ENCODE results near the gene OTC. TPM values are rescaled to one million over a fixed set of nuclear protein-coding genes. Genes with fewer than 3 reads are reported as not detected.

Gene OTC
- total RNA-seq, 1 donor from 2014 or later, result not detected

DNA sequence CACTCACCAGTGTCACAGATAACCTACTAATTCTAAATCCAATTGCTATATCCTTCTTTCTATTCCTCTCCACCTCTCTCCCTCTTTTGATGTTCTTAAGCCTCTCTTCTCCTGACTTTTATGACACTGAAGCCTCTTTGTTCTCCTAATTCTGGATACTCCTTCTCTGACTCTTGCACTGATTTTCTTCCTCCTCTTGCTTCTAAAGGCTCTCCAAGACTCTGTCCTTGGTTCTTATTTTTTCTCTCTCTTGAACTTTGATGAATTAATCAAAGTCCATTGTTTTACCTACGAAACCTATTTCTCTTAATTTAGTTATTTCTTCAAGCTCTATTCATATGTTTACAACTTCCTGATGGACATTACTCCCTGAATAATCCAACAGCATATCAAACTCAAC lies 113.3 kb downstream of the OTC start:
- TF ChIP-seq, protein P1, sequence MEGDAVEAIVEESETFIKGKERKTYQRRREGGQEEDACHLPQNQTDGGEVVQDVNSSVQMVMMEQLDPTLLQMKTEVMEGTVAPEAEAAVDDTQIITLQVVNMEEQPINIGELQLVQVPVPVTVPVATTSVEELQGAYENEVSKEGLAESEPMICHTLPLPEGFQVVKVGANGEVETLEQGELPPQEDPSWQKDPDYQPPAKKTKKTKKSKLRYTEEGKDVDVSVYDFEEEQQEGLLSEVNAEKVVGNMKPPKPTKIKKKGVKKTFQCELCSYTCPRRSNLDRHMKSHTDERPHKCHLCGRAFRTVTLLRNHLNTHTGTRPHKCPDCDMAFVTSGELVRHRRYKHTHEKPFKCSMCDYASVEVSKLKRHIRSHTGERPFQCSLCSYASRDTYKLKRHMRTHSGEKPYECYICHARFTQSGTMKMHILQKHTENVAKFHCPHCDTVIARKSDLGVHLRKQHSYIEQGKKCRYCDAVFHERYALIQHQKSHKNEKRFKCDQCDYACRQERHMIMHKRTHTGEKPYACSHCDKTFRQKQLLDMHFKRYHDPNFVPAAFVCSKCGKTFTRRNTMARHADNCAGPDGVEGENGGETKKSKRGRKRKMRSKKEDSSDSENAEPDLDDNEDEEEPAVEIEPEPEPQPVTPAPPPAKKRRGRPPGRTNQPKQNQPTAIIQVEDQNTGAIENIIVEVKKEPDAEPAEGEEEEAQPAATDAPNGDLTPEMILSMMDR (IDR thresholded peaks at IDR 0.05; ENCODE audit: insufficient read depth, low read length, poor library complexity, severe bottlenecking), result no peak
- Histone ChIP-seq H3K27me3 (ENCODE audit: control insufficient read depth, insufficient read depth, low read length) (no peaks in the 10 kb centered on the region), H3K4me3 (ENCODE audit: low read depth, low read length) (no peak overlapping the region), H3K36me3 (ENCODE audit: control insufficient read depth, insufficient read depth, low read length) (no peaks in the 10 kb centered on the region)
- no peak for DNase-seq (ENCODE audit: low read depth)

DNA sequence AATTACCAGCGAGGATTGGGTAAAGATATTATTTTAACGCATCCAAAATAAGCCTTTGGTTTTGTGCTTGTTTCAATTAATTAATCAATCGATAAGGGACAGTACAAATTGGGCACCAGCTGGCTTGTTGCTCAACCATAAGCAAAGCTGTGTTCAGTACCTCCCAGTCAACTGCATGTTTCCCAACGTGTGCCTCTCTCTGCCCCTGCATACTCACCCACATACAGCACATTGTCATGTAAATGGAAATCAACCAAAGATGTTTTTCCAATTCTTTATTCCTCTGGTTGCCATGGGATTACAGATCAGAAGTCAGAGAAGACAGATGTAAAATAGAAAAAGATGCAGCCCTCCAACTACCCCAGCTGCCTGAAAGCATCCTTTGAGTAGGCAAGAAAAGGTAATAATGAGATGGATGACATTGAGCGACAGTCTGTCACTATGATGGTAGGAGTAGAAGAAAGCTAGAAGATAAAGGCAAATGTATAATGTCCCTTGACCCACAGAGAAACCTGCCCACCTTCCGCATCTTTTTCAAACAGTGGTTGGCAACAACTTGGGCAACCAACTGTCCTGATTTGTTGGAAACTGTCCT lies 116.3 kb downstream of the OTC start:
- TF ChIP-seq, protein P1 (IDR thresholded peaks at IDR 0.05; ENCODE audit: insufficient read depth, low read length, poor library complexity, severe bottlenecking), result no peak
- Histone ChIP-seq H3K27me3 (ENCODE audit: control insufficient read depth, insufficient read depth, low read length) (no peaks in the 10 kb centered on the region), H3K4me3 (ENCODE audit: low read depth, low read length) (no peak overlapping the region), H3K36me3 (ENCODE audit: control insufficient read depth, insufficient read depth, low read length) (no peaks in the 10 kb centered on the region)
- DNase-seq (ENCODE audit: low read depth), result no peak

Other genes with a start within 250 kb of the OTC start
- gene SRPX, start 131.7 kb upstream of the OTC start, total RNA-seq, result 14.0 and 20.6 TPM in 2 replicates
- gene RPGR, start 25.1 kb upstream of the OTC start, total RNA-seq, result 4.6 and 5.5 TPM in 2 replicates
- gene TSPAN7, start 208.9 kb downstream of the OTC start, total RNA-seq, result 1.5 and 2.0 TPM in 2 replicates

Measured in kidney epithelial cell (primary cell).